ENCODE results near the gene FOXO1.

DNA sequence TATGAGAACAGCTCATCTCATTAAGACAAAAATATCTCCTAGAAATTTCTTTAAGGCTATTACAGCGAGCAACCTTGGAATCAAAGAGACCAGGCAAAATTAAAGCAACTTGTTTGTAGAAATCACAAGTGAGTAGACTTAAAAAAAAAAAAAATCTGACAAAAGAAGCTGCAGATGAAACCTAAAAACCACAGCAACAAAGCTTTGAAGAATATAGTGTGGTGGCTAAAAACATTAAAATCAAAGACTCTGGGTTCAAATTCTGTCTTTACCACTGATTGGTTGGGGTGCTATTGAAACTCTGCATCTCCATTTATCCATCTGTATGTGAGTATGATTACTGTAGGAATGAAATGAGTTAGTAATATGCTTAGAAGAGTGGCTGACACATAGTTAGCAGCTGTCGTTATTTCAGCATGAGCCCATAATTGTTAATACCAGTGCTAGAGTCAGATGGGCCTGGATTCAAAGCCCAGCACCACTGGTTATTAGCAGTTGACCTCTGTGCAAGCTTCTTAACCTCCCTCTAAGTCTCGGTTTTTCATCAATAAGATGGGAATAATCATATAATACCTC, 157.6 kb downstream of the FOXO1 start:
- TF ChIP-seq, protein P1, sequence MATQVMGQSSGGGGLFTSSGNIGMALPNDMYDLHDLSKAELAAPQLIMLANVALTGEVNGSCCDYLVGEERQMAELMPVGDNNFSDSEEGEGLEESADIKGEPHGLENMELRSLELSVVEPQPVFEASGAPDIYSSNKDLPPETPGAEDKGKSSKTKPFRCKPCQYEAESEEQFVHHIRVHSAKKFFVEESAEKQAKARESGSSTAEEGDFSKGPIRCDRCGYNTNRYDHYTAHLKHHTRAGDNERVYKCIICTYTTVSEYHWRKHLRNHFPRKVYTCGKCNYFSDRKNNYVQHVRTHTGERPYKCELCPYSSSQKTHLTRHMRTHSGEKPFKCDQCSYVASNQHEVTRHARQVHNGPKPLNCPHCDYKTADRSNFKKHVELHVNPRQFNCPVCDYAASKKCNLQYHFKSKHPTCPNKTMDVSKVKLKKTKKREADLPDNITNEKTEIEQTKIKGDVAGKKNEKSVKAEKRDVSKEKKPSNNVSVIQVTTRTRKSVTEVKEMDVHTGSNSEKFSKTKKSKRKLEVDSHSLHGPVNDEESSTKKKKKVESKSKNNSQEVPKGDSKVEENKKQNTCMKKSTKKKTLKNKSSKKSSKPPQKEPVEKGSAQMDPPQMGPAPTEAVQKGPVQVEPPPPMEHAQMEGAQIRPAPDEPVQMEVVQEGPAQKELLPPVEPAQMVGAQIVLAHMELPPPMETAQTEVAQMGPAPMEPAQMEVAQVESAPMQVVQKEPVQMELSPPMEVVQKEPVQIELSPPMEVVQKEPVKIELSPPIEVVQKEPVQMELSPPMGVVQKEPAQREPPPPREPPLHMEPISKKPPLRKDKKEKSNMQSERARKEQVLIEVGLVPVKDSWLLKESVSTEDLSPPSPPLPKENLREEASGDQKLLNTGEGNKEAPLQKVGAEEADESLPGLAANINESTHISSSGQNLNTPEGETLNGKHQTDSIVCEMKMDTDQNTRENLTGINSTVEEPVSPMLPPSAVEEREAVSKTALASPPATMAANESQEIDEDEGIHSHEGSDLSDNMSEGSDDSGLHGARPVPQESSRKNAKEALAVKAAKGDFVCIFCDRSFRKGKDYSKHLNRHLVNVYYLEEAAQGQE (IDR thresholded peaks at IDR 0.05; ENCODE audit: low read depth): no peak
- TF ChIP-seq, protein P2, sequence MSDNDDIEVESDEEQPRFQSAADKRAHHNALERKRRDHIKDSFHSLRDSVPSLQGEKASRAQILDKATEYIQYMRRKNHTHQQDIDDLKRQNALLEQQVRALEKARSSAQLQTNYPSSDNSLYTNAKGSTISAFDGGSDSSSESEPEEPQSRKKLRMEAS (IDR thresholded peaks at IDR 0.05): no peak
- TF ChIP-seq EP300 (IDR thresholded peaks at IDR 0.05; ENCODE audit: borderline replicate concordance) (no peak), CREB1 (IDR thresholded peaks at IDR 0.05; ENCODE audit: low read depth) (no peak), TAF1 (IDR thresholded peaks at IDR 0.05; ENCODE audit: low read depth) (no peak), CEBPB (IDR thresholded peaks at IDR 0.05) (no peak), FOXM1 (IDR thresholded peaks at IDR 0.05; ENCODE audit: borderline replicate concordance, low read depth) (no peak), YY1 (IDR thresholded peaks at IDR 0.05; ENCODE audit: low read depth) (no peak), EGR1 (IDR thresholded peaks at IDR 0.05) (no peak), RAD21 (IDR thresholded peaks at IDR 0.05; ENCODE audit: low read depth) (no peak), TCF12 (IDR thresholded peaks at IDR 0.05; ENCODE audit: low read depth) (no peak), TEAD4 (IDR thresholded peaks at IDR 0.05) (no peak), USF1 (IDR thresholded peaks at IDR 0.05) (no peak)
